Activated naive CD4-positive, alpha-beta T cell treated with anti-CD3 and anti-CD28 coated beads, Interleukin-2, amount 50 U/mL, for 72 hours (primary cell): ENCODE measurements around the gene FBXL19. TPM values are rescaled to one million over a fixed set of nuclear protein-coding genes. Genes with fewer than 3 reads are reported as not detected.
A peak's percentile ranks its signal among the peaks of the same experiment; 100 is the strongest.

Experiments
- ATAC-seq, 2 donors: fragments of 150-1000 bp; cut with Tn5 transposase; 2 replicates each; pipeline ENCODE4 v1.10.0; 2021; ENCODE audit warnings: mild to moderate bottlenecking in 2 of 2, moderate library complexity in 2 of 2
- DNase-seq, 2 donors: peaks; one replicate each; pipeline ENCODE4 v3.0.0; 2021 to 2022; ENCODE audit warnings: low spot score in 2 of 2
- H3K27ac Mint-ChIP-seq, 2 donors: one replicate each; pipeline ENCODE4 v1.8.0; 2022; ENCODE audit warnings: mild to moderate bottlenecking in 2 of 2, mixed read lengths in 2 of 2
- H3K36me3 Mint-ChIP-seq, 2 donors: one replicate each; pipeline ENCODE4 v1.8.0; 2022; ENCODE audit warnings: mixed read lengths in 2 of 2
- H3K9me3 Mint-ChIP-seq, 2 donors: one replicate each; pipeline ENCODE4 v1.8.0; 2022; ENCODE audit warnings: mixed read lengths in 2 of 2
- total RNA-seq, 2 donors: library from RNA; stranded (reverse); gene quantifications; one replicate each; pipeline ENCODE4 v1.2.3, GENCODE V29; 2022

FBXL19 gene
- total RNA-seq, 2 donors from 2014 or later = 24.4 to 36.4 TPM

DNA sequence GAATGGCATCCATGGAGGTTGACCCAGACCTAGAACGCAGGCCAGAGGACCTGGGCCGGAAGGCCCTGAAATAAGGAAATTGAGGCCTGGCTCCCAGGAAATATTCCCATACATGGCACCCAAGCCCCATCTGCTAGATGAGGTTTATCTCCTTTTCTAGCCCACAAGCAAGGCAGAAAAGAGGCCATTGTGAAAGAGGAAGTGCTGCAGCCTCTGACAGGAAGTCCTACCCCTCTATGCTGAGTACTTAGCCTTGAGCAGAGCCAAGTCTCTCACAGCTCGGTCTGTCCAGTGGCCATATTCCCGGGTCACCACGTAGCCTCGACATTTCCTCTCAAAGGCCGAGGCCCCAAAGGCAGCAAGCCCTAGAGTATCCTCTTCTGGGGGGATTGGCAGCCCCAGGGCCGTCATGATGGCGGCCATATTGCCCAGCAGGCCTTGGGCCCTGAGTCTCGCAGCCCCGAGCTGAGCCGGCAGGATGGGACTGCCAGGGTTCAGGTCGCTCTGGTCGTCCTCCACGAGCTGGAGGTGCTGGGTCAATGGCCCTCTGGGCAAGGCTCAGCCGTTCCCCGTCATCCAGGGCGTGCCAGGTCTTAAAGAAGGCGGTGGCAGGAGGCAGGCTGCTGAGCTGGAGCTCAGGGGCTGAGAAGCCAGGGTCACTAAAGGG, 19.1 kb upstream of the FBXL19 start:
- H3K27ac Mint-ChIP-seq = peak overlapping the region in 1 of 2 donors; percentile 92
- peaks cover 3 to 5% of the 10 kb centered on the region in 2 donors for H3K9me3 Mint-ChIP-seq

DNA sequence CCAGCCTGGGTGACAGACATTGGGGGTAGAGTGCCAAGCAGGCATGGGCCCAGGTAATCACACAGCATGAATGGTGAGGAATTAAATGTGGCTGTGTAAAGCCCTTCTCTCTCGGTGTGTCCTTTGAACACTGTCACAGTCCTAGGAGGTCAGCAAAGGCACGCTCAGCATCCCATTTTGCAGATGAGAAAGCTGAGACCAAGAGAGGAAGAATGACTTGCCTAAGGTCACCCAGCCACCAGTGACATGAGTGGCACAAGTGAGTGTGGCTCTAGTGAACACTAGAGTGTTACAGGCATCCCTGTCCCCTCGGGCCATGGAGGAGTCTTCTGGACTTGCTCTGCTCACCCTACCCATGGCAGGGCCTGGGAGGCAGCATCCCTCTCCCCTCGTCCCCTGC, 16.3 kb upstream of the FBXL19 start:
- no peak for ATAC-seq

More for the DNA sequence above, 19.1 kb upstream of the FBXL19 start:
- H3K36me3 Mint-ChIP-seq = peaks cover 5 to 8% of the 10 kb centered on the region in 2 donors
- ATAC-seq = no peak
- no peak for DNase-seq

DNA sequence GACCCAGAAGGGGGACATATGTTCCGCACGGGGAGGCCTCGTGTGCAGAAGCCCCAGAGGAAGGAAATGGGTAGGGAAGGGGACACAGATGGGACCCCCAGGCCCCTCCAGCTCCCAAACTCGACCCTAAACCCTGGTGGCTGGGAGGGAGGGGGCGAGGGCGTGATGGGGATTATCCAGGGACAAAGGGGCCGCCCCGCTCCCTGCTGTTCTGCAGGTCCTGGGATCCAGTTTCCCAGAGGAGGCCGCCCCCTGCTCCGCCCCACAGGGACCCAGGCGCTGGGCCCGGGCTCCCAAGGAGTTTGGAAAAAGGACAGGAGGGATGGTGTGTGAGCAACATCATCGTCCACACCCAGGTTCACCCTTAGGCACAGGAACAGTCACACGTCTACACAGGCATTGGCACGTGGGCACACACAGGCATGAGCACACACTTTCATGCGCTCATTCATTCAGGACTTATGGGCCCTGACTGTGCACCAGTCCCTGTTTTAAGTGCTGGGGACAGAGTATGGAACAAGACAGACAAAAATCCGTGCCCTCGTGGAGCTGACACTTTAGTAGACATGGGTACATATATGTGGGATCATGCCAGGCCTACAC, 12.8 kb upstream of the FBXL19 start:
- Mint-ChIP-seq H3K36me3 (no peaks in the 10 kb centered on the region), H3K9me3 (no peaks in the 10 kb centered on the region), H3K27ac (no peak overlapping the region)
- no peak for ATAC-seq
- no peak for DNase-seq

More for the DNA sequence above, 16.3 kb upstream of the FBXL19 start:
- DNase-seq = no peak
- H3K27ac Mint-ChIP-seq = no peak overlapping the region
- peaks cover 5 to 8% of the 10 kb centered on the region in 2 donors for H3K36me3 Mint-ChIP-seq
- H3K9me3 Mint-ChIP-seq = peaks cover 3 to 5% of the 10 kb centered on the region in 2 donors

DNA sequence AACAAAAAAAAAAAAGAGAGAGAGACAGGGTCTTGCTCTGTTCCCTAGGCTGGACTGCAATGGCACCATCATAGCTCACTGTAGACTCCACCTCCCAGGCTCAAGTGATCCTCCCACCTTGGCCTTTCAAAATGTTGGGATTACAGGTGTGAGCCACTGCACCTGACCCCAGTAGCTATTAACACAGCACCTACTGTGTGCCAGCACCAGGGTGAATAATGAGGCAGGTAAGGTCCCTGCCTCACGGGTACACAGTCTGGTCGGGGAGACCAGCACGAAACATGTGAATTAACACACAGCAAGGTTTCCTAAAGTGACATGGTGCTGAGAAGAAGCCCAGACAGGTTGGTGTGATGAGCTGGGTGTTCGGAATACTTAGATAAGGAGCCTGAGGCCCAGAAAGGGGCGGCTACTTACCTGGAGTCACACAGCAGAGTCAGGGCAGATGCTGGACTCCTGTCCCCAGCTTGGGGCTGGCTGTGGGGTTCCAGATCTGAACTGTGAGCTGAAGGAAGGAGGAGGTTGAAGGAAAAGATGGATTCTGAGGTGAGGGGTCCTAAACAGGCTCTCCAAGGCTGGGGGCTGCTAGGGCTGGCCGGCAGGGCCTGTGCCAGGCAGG, 10.5 kb upstream of the FBXL19 start:
- no peak for ATAC-seq
- no peak for DNase-seq
- Mint-ChIP-seq H3K9me3 (no peaks in the 10 kb centered on the region), H3K27ac (no peak overlapping the region), H3K36me3 (no peaks in the 10 kb centered on the region)

DNA sequence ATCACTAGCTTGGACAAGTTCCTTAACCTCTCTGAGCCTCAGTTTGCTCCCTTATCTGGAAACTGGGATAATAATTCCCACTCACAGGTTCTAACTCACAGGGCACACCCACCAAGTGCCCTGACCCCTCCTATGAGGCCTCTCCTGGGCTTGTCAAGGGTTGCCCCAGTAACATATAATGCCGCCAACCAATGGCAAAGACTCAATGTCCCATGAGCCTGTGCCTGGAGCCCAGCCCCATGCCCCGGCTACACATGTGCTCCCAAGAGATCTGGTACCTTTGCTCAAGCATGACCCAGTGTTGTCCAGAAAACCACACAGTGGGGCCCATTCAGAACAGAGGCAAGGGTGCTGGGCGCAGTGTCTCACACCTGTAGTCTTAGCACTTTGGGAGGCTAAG, 8.5 kb upstream of the FBXL19 start:
- peak overlapping the region in 1 of 2 donors; percentile 36 for H3K27ac Mint-ChIP-seq
- no peaks in the 10 kb centered on the region for H3K36me3 Mint-ChIP-seq
- no peak for DNase-seq
- no peaks in the 10 kb centered on the region for H3K9me3 Mint-ChIP-seq
- no peak for ATAC-seq

DNA sequence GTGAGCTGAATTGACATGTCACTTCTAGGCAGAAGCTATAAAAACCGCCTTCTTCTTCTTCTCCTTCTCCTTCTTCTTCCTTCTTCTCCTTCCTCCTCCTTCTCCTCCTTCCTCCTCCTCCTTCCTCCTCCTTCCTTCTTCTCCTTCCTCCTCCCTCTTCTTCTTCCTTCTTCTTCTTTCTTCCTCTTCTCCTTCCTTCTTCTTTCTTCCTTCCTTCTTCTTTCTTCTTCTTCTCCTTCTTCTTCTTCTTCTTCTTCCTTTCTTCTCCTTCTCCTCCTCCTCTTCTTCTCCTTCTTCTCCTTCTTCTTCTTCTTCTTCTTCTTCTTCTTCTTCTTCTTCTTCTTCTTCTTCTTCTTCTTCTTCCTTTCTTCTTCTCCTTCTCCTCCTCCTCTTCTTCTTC, 4.8 kb upstream of the FBXL19 start:
- no peak for ATAC-seq
- no peak overlapping the region for H3K27ac Mint-ChIP-seq

DNA sequence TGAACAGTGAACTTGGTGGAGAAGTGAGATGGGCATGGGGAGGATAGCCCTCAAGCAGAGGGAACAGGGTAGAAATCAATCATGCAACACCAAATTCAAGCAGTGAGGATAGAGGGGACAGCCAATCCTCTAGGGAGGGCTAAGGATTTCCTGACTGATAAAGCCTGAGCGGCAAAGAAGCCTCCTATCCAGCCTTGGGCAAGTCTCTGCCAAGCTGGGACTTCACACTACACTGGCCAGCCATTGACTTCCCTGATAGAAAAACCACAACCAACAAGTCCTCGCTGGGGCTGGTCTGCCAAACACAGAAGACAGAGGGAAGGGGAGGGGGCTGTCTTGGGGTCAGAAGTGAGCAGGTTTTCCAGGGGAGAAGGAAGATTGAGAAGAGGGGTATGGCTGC, 2.5 kb upstream of the FBXL19 start:
- DNase-seq (no peak), ATAC-seq (no peak)
- peaks cover 0 to 5% of the 10 kb centered on the region in 2 donors for H3K36me3 Mint-ChIP-seq
- no peaks in the 10 kb centered on the region for H3K9me3 Mint-ChIP-seq
- H3K27ac Mint-ChIP-seq = peak overlapping the region in 1 of 2 donors; percentile 19

More for the DNA sequence above, 4.8 kb upstream of the FBXL19 start:
- Mint-ChIP-seq H3K36me3 (peaks cover 0 to 5% of the 10 kb centered on the region in 2 donors), H3K9me3 (no peaks in the 10 kb centered on the region)
- DNase-seq = no peak

DNA sequence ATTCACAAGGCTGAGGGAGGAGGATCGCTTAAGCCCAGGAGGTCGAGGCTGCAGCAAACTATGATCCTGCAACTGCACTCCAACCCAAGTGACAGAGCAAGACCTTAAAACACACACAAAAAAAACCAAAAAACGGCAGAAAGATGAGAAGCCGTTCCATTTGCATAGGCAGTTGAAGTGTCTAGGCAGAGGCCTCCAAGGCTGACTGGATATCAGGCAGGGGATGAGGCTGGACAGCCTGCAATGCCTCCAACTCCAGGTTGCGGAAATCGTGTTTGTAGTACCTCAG, 2.0 kb upstream of the FBXL19 start:
- DNase-seq (no peak), ATAC-seq (no peak)
- Mint-ChIP-seq H3K36me3 (peaks cover 0 to 5% of the 10 kb centered on the region in 2 donors), H3K27ac (peak overlapping the region; percentile 97 to 100), H3K9me3 (no peaks in the 10 kb centered on the region)

DNA sequence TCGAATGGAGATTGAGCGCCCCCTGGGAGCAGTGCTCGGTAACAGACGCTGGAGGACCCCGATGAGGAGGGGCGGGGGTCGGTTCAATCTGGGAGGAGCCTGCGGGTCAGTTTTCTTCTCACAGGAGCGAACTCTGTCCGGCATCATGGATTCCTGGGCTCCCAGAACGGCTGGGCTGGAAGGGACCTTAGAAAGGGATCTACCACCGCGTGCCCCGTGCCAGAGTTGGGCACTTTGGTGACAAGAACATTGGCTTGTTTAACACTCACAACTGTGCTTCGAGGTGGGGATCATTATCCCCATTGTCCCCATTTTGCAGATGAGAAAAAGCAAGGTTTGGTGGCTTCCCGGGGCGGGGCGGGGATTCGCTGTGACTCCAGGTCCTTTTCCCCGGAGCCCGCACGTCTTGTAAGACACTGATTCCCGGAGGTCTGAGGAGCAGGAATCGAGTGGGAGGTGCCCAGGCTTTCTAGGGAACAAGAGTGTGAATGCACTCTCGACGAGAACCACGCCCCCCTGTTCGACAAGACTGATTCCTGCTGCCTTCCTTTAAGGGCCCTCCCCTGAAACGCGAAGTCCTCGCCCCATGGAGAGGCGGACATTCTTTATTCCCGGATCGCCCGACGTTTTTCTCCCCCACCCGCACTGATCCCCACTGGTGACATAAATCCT, 1.5 kb upstream of the FBXL19 start:
- Mint-ChIP-seq H3K27ac (peak overlapping the region; percentile 97 to 100), H3K9me3 (no peaks in the 10 kb centered on the region), H3K36me3 (peaks cover 0 to 5% of the 10 kb centered on the region in 2 donors)
- ATAC-seq (peak; percentile 4 to 6), DNase-seq (peak; percentile 80 to 91)

DNA sequence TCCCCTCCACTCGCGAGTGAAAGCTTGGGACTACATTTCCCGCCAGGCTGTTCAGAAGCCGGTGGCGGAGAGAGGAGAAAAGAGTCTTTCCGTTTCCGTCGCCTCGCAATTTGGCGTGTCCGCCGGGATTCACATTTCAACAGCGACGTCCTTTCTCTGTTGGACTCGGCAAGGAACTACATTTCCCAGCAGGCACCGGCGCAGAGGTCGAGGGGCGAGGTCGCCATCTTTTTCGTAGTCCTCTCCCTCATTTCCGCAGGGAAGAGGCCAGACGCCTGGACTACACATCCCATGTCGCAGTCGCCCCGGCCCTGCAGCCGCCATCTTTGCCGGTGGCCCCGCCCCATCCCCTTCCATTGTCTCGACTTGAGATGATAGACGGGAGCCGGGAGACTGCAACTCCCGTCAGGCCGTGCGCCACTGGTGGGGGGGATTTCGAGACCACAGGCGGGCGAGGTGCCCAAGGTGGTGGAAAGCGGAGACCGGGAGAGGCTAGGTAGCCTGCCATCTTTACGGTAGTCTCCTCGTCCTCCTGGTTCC, 882 bp upstream of the FBXL19 start:
- DNase-seq (peak; percentile 99), ATAC-seq (peak; percentile 84 to 85)
- H3K27ac Mint-ChIP-seq = peak overlapping the region; percentile 97 to 100
- H3K36me3 Mint-ChIP-seq = peaks cover 0 to 5% of the 10 kb centered on the region in 2 donors
- H3K9me3 Mint-ChIP-seq = no peaks in the 10 kb centered on the region

DNA sequence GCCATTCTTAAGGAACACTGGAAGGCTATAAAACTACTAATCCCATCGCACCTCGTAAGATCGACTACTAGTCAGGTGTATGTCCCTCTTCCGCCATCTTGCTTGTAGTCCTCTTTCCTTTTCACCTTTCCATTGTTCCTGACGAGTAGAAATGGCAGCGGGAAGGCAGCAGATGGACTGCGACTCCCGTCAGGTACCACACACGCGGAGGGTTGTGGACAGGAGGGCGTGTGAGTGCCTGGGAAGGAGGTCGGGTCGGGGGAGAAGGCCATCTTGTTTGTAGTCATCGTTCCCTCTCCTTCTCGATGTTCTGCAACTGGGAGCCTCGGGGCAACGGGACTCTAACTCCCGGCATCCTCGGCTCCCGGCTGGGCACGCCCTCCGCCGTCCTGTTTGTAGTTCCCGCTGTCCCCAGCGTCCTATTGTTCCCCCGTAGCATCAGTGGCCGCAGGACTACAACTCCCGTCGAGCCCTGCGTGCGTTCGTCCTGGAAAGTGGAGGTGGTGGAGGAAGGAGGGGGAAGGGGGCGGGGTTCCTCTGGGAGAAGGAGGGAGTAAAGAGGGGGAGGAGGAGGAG, 324 bp upstream of the FBXL19 start:
- DNase-seq (peak; percentile 92 to 95), ATAC-seq (peak; percentile 82 to 85)
- H3K27ac Mint-ChIP-seq = peak overlapping the region; percentile 97 to 100
- H3K36me3 Mint-ChIP-seq = peaks cover 0 to 5% of the 10 kb centered on the region in 2 donors
- no peaks in the 10 kb centered on the region for H3K9me3 Mint-ChIP-seq

DNA sequence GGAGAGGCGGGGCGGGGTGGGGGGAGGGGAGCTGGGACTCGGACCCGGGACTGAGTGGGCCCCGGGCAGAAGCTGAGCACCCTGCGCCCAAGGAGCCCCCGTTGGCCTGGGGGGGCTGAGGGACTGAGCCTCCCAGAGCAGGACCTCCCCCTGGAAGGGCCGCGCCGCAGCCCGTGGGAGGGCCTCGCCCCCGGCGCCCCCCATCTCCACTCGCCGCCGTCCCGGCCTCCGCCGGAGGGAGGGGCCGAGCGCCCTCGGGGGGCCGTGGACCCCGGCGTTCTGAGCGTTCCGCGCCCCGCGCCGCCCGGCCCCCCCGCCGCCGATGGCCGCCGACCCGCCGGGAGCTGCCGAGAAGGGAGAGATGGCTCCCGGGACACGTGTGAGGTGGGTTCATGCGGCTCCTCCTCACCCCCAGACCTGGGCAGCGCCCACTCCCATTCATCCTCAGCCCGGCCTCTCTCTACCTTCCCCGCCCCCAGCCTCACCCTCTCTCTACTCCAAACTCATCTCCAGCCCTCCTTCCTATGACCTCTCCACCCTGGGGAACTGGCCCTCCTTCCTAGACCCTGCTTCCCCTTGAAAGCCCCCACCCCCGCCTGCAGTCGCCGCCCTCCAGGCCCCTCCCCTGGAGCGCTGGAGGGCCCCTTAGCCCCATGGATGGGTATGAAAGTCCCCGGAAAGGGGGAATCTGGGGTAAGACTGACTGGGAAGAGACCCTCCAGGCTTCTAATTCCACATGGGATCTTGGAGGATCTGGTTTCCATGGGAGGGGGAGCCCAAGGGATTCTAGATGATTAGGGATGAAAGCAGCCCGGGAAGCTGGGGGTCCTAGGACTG, 922 bp downstream of the FBXL19 start:
- no peak for DNase-seq
- peak overlapping the region in 1 of 2 donors; percentile 63 for H3K27ac Mint-ChIP-seq
- no peak for ATAC-seq
- H3K9me3 Mint-ChIP-seq = no peaks in the 10 kb centered on the region
- H3K36me3 Mint-ChIP-seq = peaks cover 0 to 5% of the 10 kb centered on the region in 2 donors

DNA sequence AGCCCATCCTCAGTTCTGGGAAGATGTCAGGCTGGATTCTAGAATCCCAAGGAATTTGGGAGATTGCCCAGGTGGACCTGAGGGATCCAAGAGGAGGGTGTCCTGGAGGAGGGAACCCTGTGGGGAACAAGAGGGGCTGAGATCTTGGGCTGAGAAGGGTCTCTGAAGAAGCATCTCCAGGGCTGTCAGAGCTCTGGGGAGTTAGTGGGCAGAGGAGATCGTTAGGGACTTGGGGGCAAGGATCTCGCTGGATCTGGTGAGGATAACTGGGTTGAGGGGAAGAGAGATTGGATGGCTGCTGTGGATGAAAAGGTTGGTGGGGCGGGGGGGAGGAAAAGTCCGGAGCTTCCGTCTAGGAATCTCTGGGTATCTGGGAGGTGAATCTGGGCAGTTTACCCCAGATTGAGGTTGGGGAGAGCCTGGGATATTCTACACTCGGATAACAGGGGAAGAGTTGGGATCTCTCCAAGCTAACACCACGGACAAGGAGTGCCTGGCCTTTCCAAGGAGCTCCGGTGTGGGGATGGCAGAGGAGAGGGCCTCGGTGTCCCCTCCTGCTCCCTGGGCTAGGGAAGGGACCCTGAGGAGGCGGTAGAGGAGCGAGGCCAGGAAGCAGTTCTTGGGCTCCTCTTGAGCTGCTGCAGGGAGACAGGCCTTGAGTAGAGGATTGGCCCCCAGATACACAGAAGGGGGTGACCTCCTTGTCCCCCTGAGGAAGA, 1.7 kb downstream of the FBXL19 start:
- H3K9me3 Mint-ChIP-seq = no peaks in the 10 kb centered on the region

DNA sequence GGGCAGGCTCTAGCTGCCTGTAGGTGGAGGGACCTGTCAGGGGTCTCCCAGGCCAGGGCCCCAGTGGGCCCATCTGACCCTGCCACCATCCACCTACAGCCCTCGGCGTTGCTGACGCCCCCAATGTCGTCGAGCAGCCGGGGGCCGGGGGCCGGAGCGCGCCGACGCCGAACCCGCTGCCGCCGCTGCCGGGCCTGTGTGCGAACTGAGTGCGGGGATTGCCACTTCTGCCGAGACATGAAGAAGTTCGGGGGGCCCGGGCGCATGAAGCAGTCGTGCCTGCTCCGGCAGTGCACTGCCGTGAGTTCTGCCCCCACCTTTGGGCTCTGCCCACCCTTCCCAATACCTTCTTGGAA, 2.2 kb downstream of the FBXL19 start:
- Mint-ChIP-seq H3K9me3 (no peaks in the 10 kb centered on the region), H3K27ac (peak overlapping the region in 1 of 2 donors; percentile 20), H3K36me3 (peaks cover 0 to 5% of the 10 kb centered on the region in 2 donors)
- ATAC-seq (no peak), DNase-seq (no peak)

More for the DNA sequence above, 1.7 kb downstream of the FBXL19 start:
- DNase-seq (no peak), ATAC-seq (no peak)
- Mint-ChIP-seq H3K27ac (peak overlapping the region in 1 of 2 donors; percentile 15), H3K36me3 (peaks cover 0 to 5% of the 10 kb centered on the region in 2 donors)

DNA sequence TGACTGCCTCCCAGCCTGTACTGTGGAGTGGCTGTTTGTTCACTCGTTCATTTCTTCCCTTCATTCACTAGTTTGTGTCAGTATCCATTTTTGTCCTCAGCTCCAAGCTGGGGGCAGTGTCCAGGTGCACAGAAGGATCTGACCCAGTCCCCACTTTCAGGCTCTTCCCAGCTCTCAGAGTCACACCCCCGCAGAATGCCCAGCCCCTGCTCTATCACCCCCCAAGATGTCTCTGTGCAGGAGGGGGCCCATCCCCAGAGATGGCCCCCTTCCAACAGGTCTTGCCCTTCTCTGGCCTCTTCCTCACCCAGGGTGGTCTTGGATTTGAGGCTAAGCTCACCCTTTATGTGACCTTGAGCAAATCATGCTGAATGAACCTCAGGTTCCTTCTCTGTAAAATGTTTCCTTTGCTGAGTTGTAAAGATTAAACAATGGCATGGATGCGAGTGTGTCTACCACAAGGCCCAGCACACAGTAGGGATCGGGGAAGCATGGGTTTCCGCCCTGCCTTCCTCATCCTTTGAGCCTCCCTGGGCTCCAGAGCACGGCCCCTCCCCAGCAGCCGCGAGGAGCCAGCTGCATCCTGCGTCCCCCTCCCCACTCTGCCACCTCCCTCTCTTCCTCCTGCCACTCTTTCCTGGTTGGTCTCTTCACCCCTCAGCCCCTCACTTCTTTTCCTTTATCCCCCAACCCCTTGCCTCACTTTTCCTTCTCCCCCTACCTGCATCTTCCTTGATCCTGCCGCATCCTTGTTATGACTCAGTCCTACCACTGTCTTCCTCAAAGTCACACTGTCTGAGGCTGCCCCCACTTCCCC, 2.8 kb downstream of the FBXL19 start:
- no peaks in the 10 kb centered on the region for H3K9me3 Mint-ChIP-seq
- H3K36me3 Mint-ChIP-seq = peaks cover 0 to 5% of the 10 kb centered on the region in 2 donors
- peak overlapping the region; percentile 20 to 73 for H3K27ac Mint-ChIP-seq
- ATAC-seq (no peak), DNase-seq (no peak)
